Adrenal gland (tissue), 12 donors: Measurements from ENCODE around the gene DCAF10. TPM values are rescaled to one million over a fixed set of nuclear protein-coding genes. Genes with fewer than 3 reads are reported as not detected.
"Not testable (repeated sequence)": the region's sequence is repeated elsewhere in the genome, so short reads cannot be mapped to it uniquely, and the experiment has no call there.

Experiments used
- DNase-seq, 7 donors: peaks; one replicate each; pipeline ENCODE4 v3.0.0-alpha.2; 2019 to 2020
- H3K27ac ChIP-seq, 5 donors: fragments of 200-600 bp; sonication (generic) in 4 of 5; 1 replicate in 3 of 5; 2 replicates in 2 of 5; pipeline versions ENCODE4 v1.5.1 to v1.8.0; 2016 to 2020; ENCODE audit warnings: mild to moderate bottlenecking in 1 of 5
- H3K27me3 ChIP-seq: fragments of 200-600 bp; 2 replicates; pipeline ENCODE4 v1.8.0; 2021
- H3K36me3 ChIP-seq, 2 donors: fragments of 200-600 bp; replicated peaks in 1 of 2; 1 replicate in 1 of 2; 2 replicates in 1 of 2; pipeline versions ENCODE4 v1.5.1 to v1.8.0; 2018 to 2022
- H3K4me1 ChIP-seq, 2 donors: fragments of 200-600 bp; replicated peaks in 1 of 2; 1 replicate in 1 of 2; 2 replicates in 1 of 2; pipeline versions ENCODE4 v1.5.1 to v1.8.0; 2018 to 2021
- H3K4me3 ChIP-seq, 4 donors: fragments of 200-600 bp; sonication (generic) in 3 of 4; one replicate each; pipeline ENCODE4 v1.5.1; 2016 to 2018
- H3K9me3 ChIP-seq, 3 donors: fragments of 200-600 bp; sonication (generic) in 1 of 3; replicated peaks in 1 of 3; 1 replicate in 2 of 3; 2 replicates in 1 of 3; pipeline versions ENCODE4 v1.5.1 to v1.8.0; 2016 to 2021
- CTCF ChIP-seq, 6 experiments: fragments of 450-650 bp in 4 of 6; fragments of 200-600 bp in 2 of 6; sonication (generic) in 1 of 6; IDR thresholded peaks; 1 replicate in 5 of 6; 2 replicates in 1 of 6; pipeline versions ENCODE4 v1.5.1 to v1.8.0; 2016 to 2021; ENCODE audit warnings: antibody characterized with exemption in 6 of 6, mild to moderate bottlenecking in 2 of 6, moderate library complexity in 1 of 6
- POLR2A ChIP-seq, 2 donors: fragments of 450-650 bp; IDR thresholded peaks; one replicate each; pipeline ENCODE4 v1.6.1; 2017; ENCODE audit warnings: antibody characterized with exemption in 2 of 2, mild to moderate bottlenecking in 2 of 2, moderate library complexity in 1 of 2
- WGBS, 4 donors: extraction: QIAGEN DNeasy Blood & Tissue Kit in 2 of 4; methylation state at CpG; one replicate each; pipeline versions ENCODE4 v1.1.5 to v1.1.7; 2013 to 2017; 5-methylcytosine and 5-hydroxymethylcytosine counted together
- intact Hi-C, 2 donors: fragments of 100-400 bp; cut with DNase I; formaldehyde crosslinking; loops; one replicate each; pipeline versions ENCODE4 v1.14.1 to v1.15.0; 2022 to 2023
- polyA plus RNA-seq, 3 donors: library from polyadenylated mRNA; stranded (reverse); fragments of 200-250 nt in 2 of 3; fragments of 350-450 nt in 1 of 3; fragmentation: Illumina TruSeq in 1 of 3; extraction: RNeasy Lipid Tissue Mini Kit (QIAGEN cat#74804) in 1 of 3; gene quantifications; one replicate each; pipeline ENCODE4 v1.2.3, GENCODE V29; 2013 to 2014
- total RNA-seq, 9 donors: library from RNA; depleted of rRNA in 4 of 9; stranded (reverse); fragments of >200 nt in 4 of 9; fragments of 120-200 nt in 1 of 9; fragmentation: NEBNext Ultra II Directional in 1 of 9; extraction: Animal tissue kit (Norgen Biotek cat#: 25700) in 1 of 9; gene quantifications; one replicate each; pipeline versions ENCODE4 v1.1.0 to v1.2.4, GENCODE V29; 2013 to 2023
- donor health status: healthy with polysubstance abuse.
- donor health status: Bipolar disorder and iron deficiency.
- donor health status: DM: yes; HTN: yes; CAD: no.
- donor health status: DM: no; HTN: no; CAD: no.
- donor health status: DM: no; HTN: no; CAD: no.
- donor health status: DM: yes; HTN: yes; CAD: no.

The DCAF10 gene
- total and polyA plus RNA-seq, 12 donors = 7.1 to 60.6 (median 46.9) TPM

- Histone ChIP-seq H3K4me1 (no peaks in the 10 kb centered on the region), H3K4me3 (no peak overlapping the region), H3K9me3 (no peaks in the 10 kb centered on the region), H3K27ac (no peak overlapping the region), H3K36me3 (no peaks in the 10 kb centered on the region), H3K27me3 (no peaks in the 10 kb centered on the region)
- DNase-seq = no peak
- WGBS, 4 donors = 90 to 100% (median 97%) methylated on average over 2 of the region's 2 CpGs
- intact Hi-C loops = no loop called here
- TF ChIP-seq POLR2A (IDR thresholded peaks at IDR 0.05) (no peak), CTCF (IDR thresholded peaks at IDR 0.05) (no peak)
Measured at GRCh38 chr9:37873955-37874354, 73.4 kb downstream of the DCAF10 start.

DNA sequence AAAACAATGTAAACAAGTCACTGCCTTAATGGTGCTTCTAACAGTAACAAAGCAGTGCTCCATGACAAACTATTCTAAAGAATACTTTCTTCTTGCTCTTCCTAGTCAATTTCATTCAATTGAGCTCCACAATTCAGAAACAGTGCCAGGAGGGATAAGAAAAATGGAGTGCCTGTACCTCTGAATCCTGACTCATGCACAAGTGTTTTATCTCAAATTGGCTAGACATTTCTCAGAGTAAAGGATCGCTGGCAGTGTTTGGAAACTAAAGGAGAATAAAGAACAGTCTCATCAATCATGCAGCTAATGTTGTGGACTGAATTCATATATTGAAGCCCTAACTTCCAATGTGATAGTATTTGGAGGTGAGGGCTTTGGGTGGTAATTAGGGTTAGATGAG is 75.8 kb downstream of the DCAF10 start:
- Histone ChIP-seq H3K27me3 (no peaks in the 10 kb centered on the region), H3K4me3 (no peak overlapping the region), H3K4me1 (no peaks in the 10 kb centered on the region), H3K36me3 (no peaks in the 10 kb centered on the region), H3K27ac (no peak overlapping the region), H3K9me3 (no peaks in the 10 kb centered on the region)
- DNase-seq = peak in 1 of 7 donors; percentile 27
- intact Hi-C loops = no loop called here
- no peak for TF ChIP-seq POLR2A (IDR thresholded peaks at IDR 0.05)
- no peak for TF ChIP-seq CTCF (IDR thresholded peaks at IDR 0.05)
- 44 to 57% (median 47%) methylated on average over 1 of the region's 1 CpG for WGBS, 4 donors

GRCh38 chr9:37880916-37881479 is 80.4 kb downstream of the DCAF10 start:
- TF ChIP-seq POLR2A (IDR thresholded peaks at IDR 0.05) = no peak
- no peak for TF ChIP-seq CTCF (IDR thresholded peaks at IDR 0.05)
- no peak for DNase-seq
- Histone ChIP-seq H3K9me3 (no peaks in the 10 kb centered on the region), H3K27ac (no peak overlapping the region), H3K4me1 (no peaks in the 10 kb centered on the region), H3K4me3 (no peak overlapping the region), H3K36me3 (no peaks in the 10 kb centered on the region), H3K27me3 (no peaks in the 10 kb centered on the region)
- intact Hi-C loops = no loop called here
- 90 to 100% (median 99%) methylated on average over 2 of the region's 2 CpGs for WGBS, 4 donors

- H3K4me3 ChIP-seq, H3K9me3 ChIP-seq, H3K27me3 ChIP-seq, intact Hi-C loops, H3K4me1 ChIP-seq, H3K27ac ChIP-seq, DNase-seq: not testable (repeated sequence)
- WGBS, 4 donors = 87 to 91% (median 88%) methylated on average over 11 of the region's 11 CpGs
- H3K36me3 ChIP-seq = peaks cover 0 to 15% of the 10 kb centered on the region in 2 donors
Measured at GRCh38 chr9:37887977-37888583, 87.5 kb downstream of the DCAF10 start.

DNA sequence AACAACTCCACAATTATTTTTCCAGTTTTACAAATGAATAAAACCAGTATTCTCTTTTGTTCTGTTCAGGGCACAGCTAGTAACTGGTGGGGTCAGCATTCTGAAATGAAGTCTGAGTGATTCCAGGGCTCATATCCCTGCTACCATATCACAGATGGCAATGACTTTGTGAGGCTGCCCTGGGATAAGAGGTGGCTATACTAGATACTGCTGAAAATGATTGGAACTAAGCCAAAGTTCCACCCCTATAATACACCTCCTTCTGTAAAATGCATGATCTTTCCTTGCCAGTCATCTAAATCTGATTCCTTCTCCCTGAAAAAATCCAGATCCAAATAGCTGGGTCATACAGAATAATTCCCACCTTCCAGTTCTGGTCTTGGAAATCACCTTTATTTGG is 88.9 kb downstream of the DCAF10 start:
- H3K36me3 ChIP-seq = peaks cover 0 to 30% of the 10 kb centered on the region in 2 donors
- intact Hi-C loops = no loop called here

GRCh38 chr9:37891042-37891441 is 90.4 kb downstream of the DCAF10 start:
- 96 to 97% (median 97%) methylated on average over 13 to 16 of the region's 17 CpGs for WGBS, 4 donors
- peaks cover 0 to 45% of the 10 kb centered on the region in 2 donors for H3K36me3 ChIP-seq
- H3K27ac ChIP-seq, H3K27me3 ChIP-seq, H3K4me1 ChIP-seq, H3K9me3 ChIP-seq, H3K4me3 ChIP-seq, DNase-seq, intact Hi-C loops: not testable (repeated sequence)

More for the DNA sequence above, 88.9 kb downstream of the DCAF10 start:
- no peaks in the 10 kb centered on the region for H3K9me3 ChIP-seq
- no peak overlapping the region for H3K4me3 ChIP-seq
- no peaks in the 10 kb centered on the region for H3K27me3 ChIP-seq
- no peak for DNase-seq
- no peak for TF ChIP-seq CTCF (IDR thresholded peaks at IDR 0.05)
- no peak for TF ChIP-seq POLR2A (IDR thresholded peaks at IDR 0.05)
- no peaks in the 10 kb centered on the region for H3K4me1 ChIP-seq
- H3K27ac ChIP-seq = no peak overlapping the region
